HepG2 (cell line): ENCODE data around the gene FXYD5. TPM values are rescaled to one million over a fixed set of nuclear protein-coding genes. Genes with fewer than 3 reads are reported as not detected.

Experiments used
- ATAC-seq: fragments of 200-7000 bp; cut with Tn5 transposase; 3 replicates; pipeline ENCODE4 v1.9.1; 2020; ENCODE audit warnings: mild to moderate bottlenecking, moderate library complexity
- BruUV-seq: library from RNA; stranded (reverse); fragments of 400-500 nt; replicated peaks from 2 replicates; lab custom pipeline; 2021; lab: Mats Ljungman, UMichigan
- CTCF ChIA-PET: fragments of 300-600 bp; formaldehyde crosslinking; extraction: SDS; loops from one replicate; lab custom pipeline; 2021; ENCODE audit warnings: low total read pairs, inconsistent platforms, low intra/inter-chr PET ratio; lab: Yijun Ruan, JAX
- POLR2A ChIA-PET: fragments of 350-600 bp; sonication (Branson Sonifier 250); formaldehyde crosslinking; loops from one replicate; lab custom pipeline; 2020; ENCODE audit warnings: antibody characterized with exemption, inconsistent platforms; lab: Yijun Ruan, JAX
- DNase-seq: peaks from one replicate; pipeline ENCODE4 v3.0.0-alpha.2; 2015; ENCODE audit warnings: low spot score
- FAIRE-seq: peaks from 3 replicates; lab custom pipeline; 2011; peaks lifted over from hg19 to GRCh38; lab: Jason Lieb, UNC
- H2AFZ ChIP-seq: one replicate; pipeline ENCODE4 v1.6.1; 2011; ENCODE audit warnings: low read length, inconsistent platforms
- H3K27ac ChIP-seq: fragments of 300-600 bp; 3 replicates; pipeline ENCODE4 v1.8.0; 2011; ENCODE audit warnings: mixed run types, mild to moderate bottlenecking, mixed read lengths, low read length, inconsistent platforms; ENCODE audit not compliant: insufficient read depth; ENCODE audit errors: extremely low read length
- H3K27me3 ChIP-seq, 2 experiments: fragments of 200-600 bp in 1 of 2; 2 replicates in 1 of 2; 3 replicates in 1 of 2; pipeline versions ENCODE4 v1.6.0 to v1.8.0; 2011; ENCODE audit warnings: low read length in 2 of 2, mild to moderate bottlenecking in 2 of 2, moderate library complexity in 2 of 2, inconsistent platforms in 1 of 2; ENCODE audit not compliant: insufficient read depth in 2 of 2, control insufficient read depth in 1 of 2
- H3K36me3 ChIP-seq, 2 experiments: fragments of 200-600 bp in 1 of 2; replicated peaks in 1 of 2; 2 replicates in 1 of 2; 3 replicates in 1 of 2; pipeline versions ENCODE4 v1.5.1 to v1.8.0; 2011; ENCODE audit warnings: low read length in 2 of 2, inconsistent platforms in 1 of 2; ENCODE audit not compliant: insufficient read depth in 2 of 2, control insufficient read depth in 1 of 2
- H3K4me1 ChIP-seq: 2 replicates; pipeline ENCODE4 v1.5.1; 2012; ENCODE audit warnings: low read length, inconsistent platforms; ENCODE audit not compliant: insufficient read depth
- H3K4me2 ChIP-seq: 2 replicates; pipeline ENCODE4 v1.6.0; 2011; ENCODE audit warnings: low read depth, low read length, inconsistent platforms
- H3K4me3 ChIP-seq, 3 experiments: fragments of 200-600 bp in 1 of 3; sonication (generic), shearing (Covaris generic) in 1 of 3; replicated peaks in 1 of 3; 2 replicates each; pipeline ENCODE4 v1.5.1; 2011 to 2016; ENCODE audit warnings: low read length in 3 of 3, inconsistent platforms in 2 of 3, low read depth in 2 of 3, mild to moderate bottlenecking in 2 of 3, control low read depth in 1 of 3, mixed read lengths in 1 of 3; ENCODE audit not compliant: insufficient read depth in 1 of 3
- H3K79me2 ChIP-seq: one replicate; pipeline ENCODE4 v1.6.1; 2011; ENCODE audit warnings: low read length, inconsistent platforms; ENCODE audit not compliant: insufficient read depth
- H3K9ac ChIP-seq: 2 replicates; pipeline ENCODE4 v1.6.0; 2011; ENCODE audit warnings: mild to moderate bottlenecking, low read depth, low read length, inconsistent platforms; ENCODE audit not compliant: insufficient read depth
- H3K9me3 ChIP-seq: 2 replicates; pipeline ENCODE4 v1.5.1; 2012; ENCODE audit warnings: mild to moderate bottlenecking, low read length
- H4K20me1 ChIP-seq: 2 replicates; pipeline ENCODE4 v1.6.0; 2011; ENCODE audit warnings: inconsistent platforms, mild to moderate bottlenecking, low read length, moderate library complexity; ENCODE audit not compliant: insufficient read depth
- CBX2 ChIP-seq, 2 experiments: fragments of 200-600 bp in 1 of 2; sonication (generic); formaldehyde crosslinking in 1 of 2; IDR thresholded peaks; 2 replicates each; pipeline versions ENCODE4 v1.7.0 to v1.8.1; 2018 to 2022; ENCODE audit warnings: low read depth in 2 of 2, low read length in 1 of 2, mild to moderate bottlenecking in 1 of 2, missing genetic modification reagents in 1 of 2
- SNAPC2 ChIP-seq: sonication (generic); formaldehyde crosslinking; IDR thresholded peaks from 2 replicates; pipeline ENCODE4 v1.8.1; 2022; ENCODE audit warnings: mild to moderate bottlenecking, missing genetic modification reagents
- ZMAT3 ChIP-seq: sonication (generic); formaldehyde crosslinking; conservative IDR thresholded peaks from 2 replicates; pipeline ENCODE4 v1.7.0; 2021; ENCODE audit warnings: missing genetic modification reagents
- ZNF569 ChIP-seq: sonication (generic); formaldehyde crosslinking; IDR thresholded peaks from 2 replicates; pipeline ENCODE4 v1.5.0; 2020; ENCODE audit warnings: mild to moderate bottlenecking, missing genetic modification reagents, moderate library complexity, borderline replicate concordance
- ZNF7 ChIP-seq: IDR thresholded peaks from 2 replicates; pipeline ENCODE4 v1.6.1; 2016; ENCODE audit warnings: missing biosample characterization, missing genetic modification reagents
- ZSCAN22 ChIP-seq: sonication (generic); formaldehyde crosslinking; IDR thresholded peaks from 2 replicates; pipeline ENCODE4 v1.4.0; 2020; ENCODE audit warnings: mild to moderate bottlenecking, missing genetic modification reagents
- ZZZ3 ChIP-seq: sonication (generic); formaldehyde crosslinking; IDR thresholded peaks from 2 replicates; pipeline ENCODE4 v1.4.0; 2020; ENCODE audit warnings: missing genetic modification reagents, mild to moderate bottlenecking, borderline replicate concordance
- WGBS: methylation state at CpG from one replicate; pipeline ENCODE4 v1.1.6; 2017; ENCODE audit warnings: low lambda C conversion rate; 5-methylcytosine and 5-hydroxymethylcytosine counted together
- in situ Hi-C: cut with HindIII; loops from 2 replicates; pipeline ENCODE4 v1.10.0; 2017; ENCODE audit warnings: low pct_unique_long_range_greater_than_20kb; ENCODE audit not compliant: extremely low pct_ligation_motif_present
- intact Hi-C: fragments of 100-400 bp; cut with micrococcal nuclease; formaldehyde crosslinking; loops from one replicate; pipeline ENCODE4 v1.10.0; 2022; ENCODE audit not compliant: unreplicated experiment
- polyA plus RNA-seq, 8 experiments: library from polyadenylated mRNA; depleted of rRNA in 3 of 8; stranded (reverse) in 7 of 8; unstranded in 1 of 8; fragments of >200 nt; fragmentation: Illumina TruSeq in 4 of 8; extraction: Trizol in 4 of 8; gene quantifications; 2 replicates each; pipeline versions ENCODE4 v1.2.1 to v1.2.3, GENCODE V29; 2011 to 2016; ENCODE audit warnings: low read depth in 4 of 8, missing spikeins in 1 of 8, mixed read lengths in 1 of 8; ENCODE audit not compliant: insufficient read depth in 1 of 8
- total RNA-seq, 5 experiments: library from RNA; depleted of rRNA; stranded (reverse); fragments of >200 nt; fragmentation: Illumina TruSeq; extraction: Trizol; gene quantifications; 2 replicates each; pipeline ENCODE4 v1.2.3, GENCODE V29; 2016; ENCODE audit warnings: low read depth in 1 of 5
- TF ChIP-seq, protein P1 (sequence below): sonication (generic); formaldehyde crosslinking; IDR thresholded peaks from 2 replicates; pipeline ENCODE4 v1.4.0; 2020; ENCODE audit warnings: mild to moderate bottlenecking, missing genetic modification reagents
- TF ChIP-seq, protein P2 (sequence below): sonication (generic); formaldehyde crosslinking; IDR thresholded peaks from 2 replicates; pipeline ENCODE4 v1.5.0; 2020; ENCODE audit warnings: mild to moderate bottlenecking, missing genetic modification reagents

FXYD5 gene
- total and polyA plus RNA-seq, 2 of the 13 experiments (the other 11 are each of a cell fraction or from before 2014, with no cell fraction given), result 0.65 TPM; not detected in 1

DNA sequence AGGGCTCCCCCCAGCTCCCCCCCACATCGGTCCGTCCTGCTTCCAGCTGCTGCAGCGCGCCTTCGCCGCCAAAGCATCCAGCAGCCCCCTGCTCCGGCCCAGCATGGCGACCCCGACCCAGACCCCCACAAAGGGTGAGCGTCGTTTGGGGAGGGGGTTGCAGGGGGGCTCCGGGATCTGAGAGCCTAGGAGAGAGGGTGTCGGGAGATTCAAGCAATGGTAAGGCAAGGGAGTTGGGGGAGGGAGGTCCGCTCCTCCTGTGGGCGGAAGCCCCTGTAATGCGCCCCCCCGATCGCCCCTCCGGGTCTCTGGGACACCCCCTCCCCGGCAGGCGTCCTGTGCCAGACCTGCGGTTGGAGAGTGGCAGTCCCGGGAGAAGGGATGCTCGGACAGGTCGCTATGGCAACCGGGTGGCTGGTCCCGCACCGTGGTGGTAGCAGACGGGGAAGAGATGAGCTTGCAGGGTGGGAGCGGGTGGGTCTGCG is 11.3 kb upstream of the FXYD5 start, which contains the start of gene FXYD7 (continued):
- TF ChIP-seq, protein P1, sequence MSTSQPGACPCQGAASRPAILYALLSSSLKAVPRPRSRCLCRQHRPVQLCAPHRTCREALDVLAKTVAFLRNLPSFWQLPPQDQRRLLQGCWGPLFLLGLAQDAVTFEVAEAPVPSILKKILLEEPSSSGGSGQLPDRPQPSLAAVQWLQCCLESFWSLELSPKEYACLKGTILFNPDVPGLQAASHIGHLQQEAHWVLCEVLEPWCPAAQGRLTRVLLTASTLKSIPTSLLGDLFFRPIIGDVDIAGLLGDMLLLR, result no peak
- TF ChIP-seq, protein P2, sequence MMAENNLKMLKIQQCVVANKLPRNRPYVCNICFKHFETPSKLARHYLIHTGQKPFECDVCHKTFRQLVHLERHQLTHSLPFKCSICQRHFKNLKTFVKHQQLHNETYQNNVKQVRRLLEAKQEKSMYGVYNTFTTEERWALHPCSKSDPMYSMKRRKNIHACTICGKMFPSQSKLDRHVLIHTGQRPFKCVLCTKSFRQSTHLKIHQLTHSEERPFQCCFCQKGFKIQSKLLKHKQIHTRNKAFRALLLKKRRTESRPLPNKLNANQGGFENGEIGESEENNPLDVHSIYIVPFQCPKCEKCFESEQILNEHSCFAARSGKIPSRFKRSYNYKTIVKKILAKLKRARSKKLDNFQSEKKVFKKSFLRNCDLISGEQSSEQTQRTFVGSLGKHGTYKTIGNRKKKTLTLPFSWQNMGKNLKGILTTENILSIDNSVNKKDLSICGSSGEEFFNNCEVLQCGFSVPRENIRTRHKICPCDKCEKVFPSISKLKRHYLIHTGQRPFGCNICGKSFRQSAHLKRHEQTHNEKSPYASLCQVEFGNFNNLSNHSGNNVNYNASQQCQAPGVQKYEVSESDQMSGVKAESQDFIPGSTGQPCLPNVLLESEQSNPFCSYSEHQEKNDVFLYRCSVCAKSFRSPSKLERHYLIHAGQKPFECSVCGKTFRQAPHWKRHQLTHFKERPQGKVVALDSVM (CRISPR knock-in tag), result no peak
- no peak for TF ChIP-seq ZZZ3 (CRISPR knock-in tag)
- TF ChIP-seq, all 625 proteins: peak for 0

DNA sequence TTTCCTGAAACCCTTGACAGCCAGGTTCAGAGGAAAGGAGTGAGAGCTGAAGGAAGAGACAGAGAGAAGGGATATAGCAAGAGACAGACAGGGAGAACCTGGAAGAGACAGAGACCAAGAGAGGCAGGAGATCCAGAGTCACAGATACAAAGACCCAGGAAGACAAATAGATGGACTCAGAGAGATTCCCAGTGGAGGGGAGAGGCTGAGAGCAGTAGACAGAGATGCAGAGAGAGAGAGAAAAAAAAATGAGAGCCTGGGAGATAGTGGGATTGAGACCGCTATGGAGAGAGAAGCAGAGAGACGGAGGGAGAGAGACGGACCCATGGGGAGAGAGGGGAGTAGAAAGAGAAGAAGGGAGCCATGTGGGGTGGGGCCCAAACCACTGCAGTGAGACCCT is 10.7 kb upstream of the FXYD5 start:
- no peak overlapping the region for H3K4me3 ChIP-seq
- in situ Hi-C loops, result no loop called here
- H3K27ac ChIP-seq, result no peak overlapping the region
- DNase-seq (no peak), ATAC-seq (no peak), FAIRE-seq (no peak)
- no peaks in the 10 kb centered on the region for H3K36me3 ChIP-seq
- no peaks in the 10 kb centered on the region for H4K20me1 ChIP-seq
- intact Hi-C loops, result no loop called here
- no peaks in the 10 kb centered on the region for H3K79me2 ChIP-seq
- no peak for TF ChIP-seq CBX2 (IDR thresholded peaks at IDR 0.05; ENCODE audit: low read depth, low read length)
- TF ChIP-seq CBX2 (CRISPR knock-in tag; IDR thresholded peaks at IDR 0.05; ENCODE audit: low read depth), result no peak
- TF ChIP-seq ZNF7 (CRISPR knock-in tag), result no peak
- TF ChIP-seq ZMAT3 (CRISPR knock-in tag), result no peak
- no peak for TF ChIP-seq ZSCAN22 (CRISPR knock-in tag)
- TF ChIP-seq ZNF569 (CRISPR knock-in tag), result no peak
- no peak for TF ChIP-seq SNAPC2 (CRISPR knock-in tag)
- ChIA-PET POLR2A (no interaction called here), CTCF (no interaction called here)
- H3K9me3 ChIP-seq, result no peaks in the 10 kb centered on the region
- H3K9ac ChIP-seq, result no peak overlapping the region
- H2AFZ ChIP-seq, result no peak overlapping the region
- H3K4me1 ChIP-seq, result peaks cover 22% of the 10 kb centered on the region
- no TSS peak for BruUV-seq
- WGBS, result 75% methylated on average over 3 of the region's 3 CpGs
- peaks cover 0 to 3% of the 10 kb centered on the region in 2 experiments; a peak in 2 of 5 replicates for H3K27me3 ChIP-seq
- H3K4me2 ChIP-seq, result no peak overlapping the region
